HepG2 (cell line): Measurements from ENCODE around the gene SH2D5. TPM values are rescaled to one million over a fixed set of nuclear protein-coding genes. Genes with fewer than 3 reads are reported as not detected.

Experiments
- ATAC-seq: fragments of 200-7000 bp; cut with Tn5 transposase; 3 replicates; pipeline ENCODE4 v1.9.1; 2020; ENCODE audit warnings: mild to moderate bottlenecking, moderate library complexity
- BruUV-seq: library from RNA; stranded (reverse); fragments of 400-500 nt; replicated peaks from 2 replicates; lab custom pipeline; 2021; lab: Mats Ljungman, UMichigan
- CTCF ChIA-PET: fragments of 300-600 bp; formaldehyde crosslinking; extraction: SDS; loops from one replicate; lab custom pipeline; 2021; ENCODE audit warnings: low total read pairs, inconsistent platforms, low intra/inter-chr PET ratio; lab: Yijun Ruan, JAX
- POLR2A ChIA-PET: fragments of 350-600 bp; sonication (Branson Sonifier 250); formaldehyde crosslinking; loops from one replicate; lab custom pipeline; 2020; ENCODE audit warnings: antibody characterized with exemption, inconsistent platforms; lab: Yijun Ruan, JAX
- DNase-seq: peaks from one replicate; pipeline ENCODE4 v3.0.0-alpha.2; 2015; ENCODE audit warnings: low spot score
- FAIRE-seq: peaks from 3 replicates; lab custom pipeline; 2011; peaks lifted over from hg19 to GRCh38; lab: Jason Lieb, UNC
- H2AFZ ChIP-seq: one replicate; pipeline ENCODE4 v1.6.1; 2011; ENCODE audit warnings: low read length, inconsistent platforms
- H3K27ac ChIP-seq: fragments of 300-600 bp; 3 replicates; pipeline ENCODE4 v1.8.0; 2011; ENCODE audit warnings: mixed run types, mild to moderate bottlenecking, mixed read lengths, low read length, inconsistent platforms; ENCODE audit not compliant: insufficient read depth; ENCODE audit errors: extremely low read length
- H3K27me3 ChIP-seq, 2 experiments: fragments of 200-600 bp in 1 of 2; 2 replicates in 1 of 2; 3 replicates in 1 of 2; pipeline versions ENCODE4 v1.6.0 to v1.8.0; 2011; ENCODE audit warnings: low read length in 2 of 2, mild to moderate bottlenecking in 2 of 2, moderate library complexity in 2 of 2, inconsistent platforms in 1 of 2; ENCODE audit not compliant: insufficient read depth in 2 of 2, control insufficient read depth in 1 of 2
- H3K36me3 ChIP-seq, 2 experiments: fragments of 200-600 bp in 1 of 2; replicated peaks in 1 of 2; 2 replicates in 1 of 2; 3 replicates in 1 of 2; pipeline versions ENCODE4 v1.5.1 to v1.8.0; 2011; ENCODE audit warnings: low read length in 2 of 2, inconsistent platforms in 1 of 2; ENCODE audit not compliant: insufficient read depth in 2 of 2, control insufficient read depth in 1 of 2
- H3K4me1 ChIP-seq: 2 replicates; pipeline ENCODE4 v1.5.1; 2012; ENCODE audit warnings: low read length, inconsistent platforms; ENCODE audit not compliant: insufficient read depth
- H3K4me2 ChIP-seq: 2 replicates; pipeline ENCODE4 v1.6.0; 2011; ENCODE audit warnings: low read depth, low read length, inconsistent platforms
- H3K4me3 ChIP-seq, 3 experiments: fragments of 200-600 bp in 1 of 3; sonication (generic), shearing (Covaris generic) in 1 of 3; replicated peaks in 1 of 3; 2 replicates each; pipeline ENCODE4 v1.5.1; 2011 to 2016; ENCODE audit warnings: low read length in 3 of 3, inconsistent platforms in 2 of 3, low read depth in 2 of 3, mild to moderate bottlenecking in 2 of 3, control low read depth in 1 of 3, mixed read lengths in 1 of 3; ENCODE audit not compliant: insufficient read depth in 1 of 3
- H3K79me2 ChIP-seq: one replicate; pipeline ENCODE4 v1.6.1; 2011; ENCODE audit warnings: low read length, inconsistent platforms; ENCODE audit not compliant: insufficient read depth
- H3K9ac ChIP-seq: 2 replicates; pipeline ENCODE4 v1.6.0; 2011; ENCODE audit warnings: mild to moderate bottlenecking, low read depth, low read length, inconsistent platforms; ENCODE audit not compliant: insufficient read depth
- H3K9me3 ChIP-seq: 2 replicates; pipeline ENCODE4 v1.5.1; 2012; ENCODE audit warnings: mild to moderate bottlenecking, low read length
- H4K20me1 ChIP-seq: 2 replicates; pipeline ENCODE4 v1.6.0; 2011; ENCODE audit warnings: inconsistent platforms, mild to moderate bottlenecking, low read length, moderate library complexity; ENCODE audit not compliant: insufficient read depth
- NCOA1 ChIP-seq: sonication (generic); formaldehyde crosslinking; IDR thresholded peaks from 2 replicates; pipeline ENCODE4 v1.9.0; 2021; ENCODE audit warnings: missing genetic modification reagents
- RORA ChIP-seq: sonication (generic); formaldehyde crosslinking; IDR thresholded peaks from 2 replicates; pipeline ENCODE4 v1.5.0; 2020; ENCODE audit warnings: mild to moderate bottlenecking, missing genetic modification reagents, moderate library complexity
- SRF ChIP-seq: IDR thresholded peaks from 2 replicates; pipeline ENCODE4 v1.6.1; 2011; ENCODE audit warnings: mild to moderate bottlenecking, low read depth, low read length, moderate library complexity
- TBX2 ChIP-seq: sonication (generic); formaldehyde crosslinking; IDR thresholded peaks from 2 replicates; pipeline ENCODE4 v1.5.0; 2020; ENCODE audit warnings: missing genetic modification reagents, mild to moderate bottlenecking, borderline replicate concordance
- TBX3 ChIP-seq: fragments of 450-650 bp; IDR thresholded peaks from 2 replicates; pipeline ENCODE4 v1.6.1; 2017; ENCODE audit warnings: antibody characterized with exemption, mild to moderate bottlenecking, inconsistent platforms, borderline replicate concordance
- ZMYM4 ChIP-seq: sonication (generic); formaldehyde crosslinking; IDR thresholded peaks from 2 replicates; pipeline ENCODE4 v1.8.1; 2023; ENCODE audit warnings: mild to moderate bottlenecking, missing genetic modification reagents
- ZNF160 ChIP-seq: sonication (generic); formaldehyde crosslinking; IDR thresholded peaks from 2 replicates; pipeline ENCODE4 v1.8.0; 2022; ENCODE audit warnings: mild to moderate bottlenecking, inconsistent platforms, missing genetic modification reagents
- ZNF652 ChIP-seq: IDR thresholded peaks from 2 replicates; pipeline ENCODE4 v1.6.1; 2016; ENCODE audit warnings: low read depth, borderline replicate concordance
- ZNF777 ChIP-seq: sonication (generic); formaldehyde crosslinking; IDR thresholded peaks from 2 replicates; pipeline ENCODE4 v1.4.0; 2020; ENCODE audit warnings: missing genetic modification reagents
- ZSCAN31 ChIP-seq: sonication (generic); formaldehyde crosslinking; IDR thresholded peaks from 2 replicates; pipeline ENCODE4 v1.5.0; 2020; ENCODE audit warnings: low read depth, mild to moderate bottlenecking, missing genetic modification reagents
- WGBS: methylation state at CpG from one replicate; pipeline ENCODE4 v1.1.6; 2017; ENCODE audit warnings: low lambda C conversion rate; 5-methylcytosine and 5-hydroxymethylcytosine counted together
- in situ Hi-C: cut with HindIII; loops from 2 replicates; pipeline ENCODE4 v1.10.0; 2017; ENCODE audit warnings: low pct_unique_long_range_greater_than_20kb; ENCODE audit not compliant: extremely low pct_ligation_motif_present
- intact Hi-C: fragments of 100-400 bp; cut with micrococcal nuclease; formaldehyde crosslinking; loops from one replicate; pipeline ENCODE4 v1.10.0; 2022; ENCODE audit not compliant: unreplicated experiment
- polyA plus RNA-seq, 8 experiments: library from polyadenylated mRNA; depleted of rRNA in 3 of 8; stranded (reverse) in 7 of 8; unstranded in 1 of 8; fragments of >200 nt; fragmentation: Illumina TruSeq in 4 of 8; extraction: Trizol in 4 of 8; gene quantifications; 2 replicates each; pipeline versions ENCODE4 v1.2.1 to v1.2.3, GENCODE V29; 2011 to 2016; ENCODE audit warnings: low read depth in 4 of 8, missing spikeins in 1 of 8, mixed read lengths in 1 of 8; ENCODE audit not compliant: insufficient read depth in 1 of 8
- total RNA-seq, 5 experiments: library from RNA; depleted of rRNA; stranded (reverse); fragments of >200 nt; fragmentation: Illumina TruSeq; extraction: Trizol; gene quantifications; 2 replicates each; pipeline ENCODE4 v1.2.3, GENCODE V29; 2016; ENCODE audit warnings: low read depth in 1 of 5
- TF ChIP-seq, protein P1 (sequence below): sonication (generic); formaldehyde crosslinking; IDR thresholded peaks from 2 replicates; pipeline ENCODE4 v1.8.0; 2022; ENCODE audit warnings: missing genetic modification reagents, mild to moderate bottlenecking, inconsistent platforms, borderline replicate concordance
- TF ChIP-seq, protein P2 (sequence below): sonication (generic); formaldehyde crosslinking; IDR thresholded peaks from 2 replicates; pipeline ENCODE4 v1.5.0; 2020; ENCODE audit warnings: missing genetic modification reagents
- TF ChIP-seq, protein P3 (sequence below): sonication (generic); formaldehyde crosslinking; IDR thresholded peaks from 2 replicates; pipeline ENCODE4 v1.5.0; 2020; ENCODE audit warnings: missing genetic modification reagents
- TF ChIP-seq, protein P4 (sequence below): sonication (generic); formaldehyde crosslinking; IDR thresholded peaks from 2 replicates; pipeline ENCODE4 v1.8.1; 2023; ENCODE audit warnings: missing genetic modification reagents, mild to moderate bottlenecking, borderline replicate concordance

Gene SH2D5
- total and polyA plus RNA-seq, 2 of the 13 experiments (the other 11 are each of a cell fraction or from before 2014, with no cell fraction given): 1.2 to 3.4 TPM

DNA sequence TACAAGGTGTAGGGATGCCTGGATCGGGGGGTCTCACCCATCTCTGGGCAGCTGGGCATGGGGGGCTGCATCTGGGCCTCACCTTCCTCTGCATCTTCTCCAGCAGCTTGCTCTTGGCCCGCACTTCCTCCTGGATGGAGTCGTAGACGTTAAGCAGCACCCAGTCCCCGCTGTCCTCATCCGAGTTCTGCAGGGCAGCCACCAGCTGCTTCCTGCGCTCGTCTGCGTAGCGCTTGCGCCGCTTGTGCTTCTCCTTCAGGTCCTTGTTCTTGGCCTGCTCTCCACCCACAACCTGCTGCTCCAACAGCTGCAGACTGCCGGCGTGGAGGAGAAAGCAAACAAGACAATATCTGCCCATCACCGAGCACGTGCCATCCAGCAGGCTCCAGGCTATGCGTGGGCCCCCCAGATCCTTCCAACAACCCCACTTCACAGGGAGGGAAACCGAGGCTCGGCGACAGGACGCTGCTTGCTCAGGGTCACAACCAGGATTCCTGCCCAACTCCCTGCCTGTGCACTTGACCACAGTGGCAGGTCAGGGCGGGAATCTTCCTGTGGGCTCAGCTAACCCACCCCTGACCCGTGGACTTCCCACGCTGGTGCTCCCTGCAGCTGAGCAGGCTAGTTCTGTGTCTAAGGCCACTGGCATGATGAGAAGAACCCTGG lies 49.8 kb downstream of the SH2D5 start:
- Histone ChIP-seq H3K27ac (no peak overlapping the region), H3K4me1 (peaks cover 37% of the 10 kb centered on the region), H3K4me2 (no peak overlapping the region), H3K9ac (no peak overlapping the region), H2AFZ (no peak overlapping the region), H3K9me3 (no peaks in the 10 kb centered on the region), H3K27me3 (peaks cover 2 to 56% of the 10 kb centered on the region in 2 experiments; a peak in 4 of 5 replicates), H3K4me3 (no peak overlapping the region), H4K20me1 (no peaks in the 10 kb centered on the region), H3K36me3 (no peaks in the 10 kb centered on the region), H3K79me2 (no peaks in the 10 kb centered on the region)
- DNase-seq: no peak
- 56% methylated on average over 14 of the region's 24 CpGs for WGBS
- BruUV-seq: no TSS peak
- no peak for FAIRE-seq
- TF ChIP-seq NCOA1 (CRISPR knock-in tag) (no peak), ZMYM4 (no peak), ZSCAN31 (CRISPR knock-in tag) (no peak), ZNF160 (CRISPR knock-in tag) (no peak), RORA (CRISPR knock-in tag) (no peak), TBX3 (no peak), ZNF652 (CRISPR knock-in tag) (no peak), TBX2 (no peak), SRF (no peak), ZNF777 (CRISPR knock-in tag) (no peak)
- TF ChIP-seq, protein P1, sequence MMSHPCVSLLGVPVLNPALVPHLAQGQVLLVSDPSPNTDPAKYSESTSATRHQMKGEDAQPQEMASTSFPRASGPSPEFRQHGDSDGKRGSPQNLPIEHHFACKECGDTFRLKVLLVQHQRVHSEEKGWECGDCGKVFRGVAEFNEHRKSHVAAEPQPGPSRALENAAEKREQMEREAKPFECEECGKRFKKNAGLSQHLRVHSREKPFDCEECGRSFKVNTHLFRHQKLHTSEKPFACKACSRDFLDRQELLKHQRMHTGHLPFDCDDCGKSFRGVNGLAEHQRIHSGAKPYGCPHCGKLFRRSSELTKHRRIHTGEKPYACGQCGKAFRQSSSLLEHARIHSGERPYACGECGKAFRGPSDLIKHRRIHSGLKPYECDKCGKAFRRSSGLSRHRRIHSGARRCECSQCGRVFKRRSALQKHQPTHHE (CRISPR knock-in tag): no peak
- TF ChIP-seq, protein P2, sequence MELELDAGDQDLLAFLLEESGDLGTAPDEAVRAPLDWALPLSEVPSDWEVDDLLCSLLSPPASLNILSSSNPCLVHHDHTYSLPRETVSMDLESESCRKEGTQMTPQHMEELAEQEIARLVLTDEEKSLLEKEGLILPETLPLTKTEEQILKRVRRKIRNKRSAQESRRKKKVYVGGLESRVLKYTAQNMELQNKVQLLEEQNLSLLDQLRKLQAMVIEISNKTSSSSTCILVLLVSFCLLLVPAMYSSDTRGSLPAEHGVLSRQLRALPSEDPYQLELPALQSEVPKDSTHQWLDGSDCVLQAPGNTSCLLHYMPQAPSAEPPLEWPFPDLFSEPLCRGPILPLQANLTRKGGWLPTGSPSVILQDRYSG: no peak
- TF ChIP-seq, protein P3, sequence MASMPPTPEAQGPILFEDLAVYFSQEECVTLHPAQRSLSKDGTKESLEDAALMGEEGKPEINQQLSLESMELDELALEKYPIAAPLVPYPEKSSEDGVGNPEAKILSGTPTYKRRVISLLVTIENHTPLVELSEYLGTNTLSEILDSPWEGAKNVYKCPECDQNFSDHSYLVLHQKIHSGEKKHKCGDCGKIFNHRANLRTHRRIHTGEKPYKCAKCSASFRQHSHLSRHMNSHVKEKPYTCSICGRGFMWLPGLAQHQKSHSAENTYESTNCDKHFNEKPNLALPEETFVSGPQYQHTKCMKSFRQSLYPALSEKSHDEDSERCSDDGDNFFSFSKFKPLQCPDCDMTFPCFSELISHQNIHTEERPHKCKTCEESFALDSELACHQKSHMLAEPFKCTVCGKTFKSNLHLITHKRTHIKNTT (CRISPR knock-in tag): no peak
- TF ChIP-seq, protein P4, sequence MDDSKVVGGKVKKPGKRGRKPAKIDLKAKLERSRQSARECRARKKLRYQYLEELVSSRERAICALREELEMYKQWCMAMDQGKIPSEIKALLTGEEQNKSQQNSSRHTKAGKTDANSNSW (CRISPR knock-in tag): no peak
- in situ Hi-C loops (no loop called here), intact Hi-C loops (no loop called here)
- ChIA-PET POLR2A (no interaction called here), CTCF (no interaction called here)
- ATAC-seq: no peak
